Effector memory CD4-positive, alpha-beta T cell (primary cell): ENCODE data around the gene HLA-DQA2.
"Not testable (repeated sequence)": the region's sequence is repeated elsewhere in the genome, so short reads cannot be mapped to it uniquely, and the experiment has no call there.

Experiments used
- DNase-seq, 3 donors: peaks; one replicate each; pipeline ENCODE4 v3.0.0-alpha.2; 2020
- H3K27ac ChIP-seq: 2 replicates; pipeline ENCODE4 v1.7.0; 2013; ENCODE audit warnings: mild to moderate bottlenecking, low read length, moderate library complexity; ENCODE audit not compliant: insufficient read depth, poor library complexity, severe bottlenecking
- H3K27me3 ChIP-seq: replicated peaks from 2 replicates; pipeline ENCODE4 v1.7.0; 2013; ENCODE audit warnings: mild to moderate bottlenecking, low read length; ENCODE audit not compliant: insufficient read depth, control insufficient read depth, poor library complexity, severe bottlenecking
- H3K36me3 ChIP-seq: 2 replicates; pipeline ENCODE4 v1.7.0; 2013; ENCODE audit warnings: mild to moderate bottlenecking, low read length, moderate library complexity; ENCODE audit not compliant: control insufficient read depth, insufficient read depth
- H3K4me1 ChIP-seq: 2 replicates; pipeline ENCODE4 v1.7.0; 2013; ENCODE audit warnings: low read length, mild to moderate bottlenecking; ENCODE audit not compliant: control insufficient read depth, insufficient read depth, poor library complexity, severe bottlenecking
- H3K4me3 ChIP-seq: 2 replicates; pipeline ENCODE4 v1.7.0; 2013; ENCODE audit warnings: low read length, low read depth, mild to moderate bottlenecking; ENCODE audit not compliant: insufficient read depth, poor library complexity, severe bottlenecking
- H3K9me3 ChIP-seq: 2 replicates; pipeline ENCODE4 v1.7.0; 2013; ENCODE audit warnings: mild to moderate bottlenecking, low read length, moderate library complexity; ENCODE audit not compliant: control insufficient read depth

The HLA-DQA2 gene

DNA sequence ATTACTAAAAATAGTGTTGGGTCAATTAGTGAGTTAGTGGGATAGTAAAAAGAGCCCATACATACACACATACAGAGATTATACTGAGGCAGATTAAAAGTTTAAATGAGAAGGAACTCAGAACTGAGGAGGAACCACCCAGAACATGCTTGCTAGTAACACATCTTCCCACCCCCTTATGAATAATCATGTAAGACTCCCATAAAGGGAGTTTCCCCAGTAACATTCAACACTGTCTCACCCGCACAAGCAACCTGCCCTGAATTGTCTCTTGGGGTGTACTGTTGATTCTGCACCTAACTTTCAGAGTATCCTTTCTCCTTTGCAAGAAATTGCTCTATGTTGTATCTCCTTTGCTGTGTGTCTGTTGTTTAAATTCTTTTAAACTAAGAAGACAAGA is 33.2 kb downstream of the HLA-DQA2 start:
- Histone ChIP-seq H3K27me3 (peaks cover 10% of the 10 kb centered on the region), H3K36me3 (no peaks in the 10 kb centered on the region), H3K4me3 (no peak overlapping the region), H3K27ac (no peak overlapping the region), H3K9me3 (no peaks in the 10 kb centered on the region), H3K4me1 (no peaks in the 10 kb centered on the region)
- no peak for DNase-seq

DNA sequence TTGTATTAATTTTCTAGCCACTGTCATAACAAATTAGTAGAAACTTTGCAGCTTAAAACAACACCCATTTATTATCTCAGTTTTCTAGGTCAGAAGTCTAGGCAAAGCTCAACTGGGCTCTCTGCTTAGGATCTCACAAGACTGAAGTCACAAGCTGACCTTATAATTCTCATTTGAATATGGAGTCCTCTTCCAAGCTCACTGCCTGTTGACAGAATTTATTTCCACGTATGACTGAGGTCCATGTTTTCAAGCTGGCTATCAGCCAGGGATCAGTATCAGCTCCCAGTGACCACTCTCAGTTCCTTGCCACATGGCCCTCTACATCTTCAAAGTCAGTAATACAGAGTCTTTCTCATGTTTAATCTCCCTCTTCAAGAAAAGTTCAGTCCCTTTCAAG is 33.9 kb downstream of the HLA-DQA2 start:
- DNase-seq = no peak
- Histone ChIP-seq H3K36me3 (no peaks in the 10 kb centered on the region), H3K27ac (no peak overlapping the region), H3K27me3 (peaks cover 10% of the 10 kb centered on the region), H3K4me1 (no peaks in the 10 kb centered on the region), H3K4me3 (no peak overlapping the region), H3K9me3 (no peaks in the 10 kb centered on the region)

DNA sequence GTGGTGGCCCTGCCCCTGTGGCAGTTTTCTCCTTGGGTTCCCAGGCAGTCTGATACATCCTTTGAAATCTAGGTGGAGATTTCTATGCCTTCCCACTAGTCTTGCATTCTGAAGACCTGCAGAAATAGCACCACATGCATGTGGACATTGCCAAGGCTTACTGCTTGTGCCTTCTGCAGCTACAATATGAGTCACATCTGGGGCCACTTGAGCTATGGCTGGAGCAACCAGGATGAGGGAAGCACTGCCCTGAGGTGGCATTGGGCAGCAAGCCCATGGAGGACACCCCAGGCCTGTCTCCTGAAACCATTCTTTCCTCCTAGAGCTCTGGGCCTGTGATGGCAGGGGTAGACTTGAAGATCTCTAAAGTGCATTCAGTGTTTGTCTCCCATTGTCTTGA is 37.8 kb downstream of the HLA-DQA2 start:
- H3K9me3 ChIP-seq = no peaks in the 10 kb centered on the region
- H3K4me3 ChIP-seq = no peak overlapping the region
- H3K36me3 ChIP-seq = no peaks in the 10 kb centered on the region
- H3K4me1 ChIP-seq = no peaks in the 10 kb centered on the region
- H3K27me3 ChIP-seq = no peaks in the 10 kb centered on the region
- DNase-seq = no peak
- H3K27ac ChIP-seq = no peak overlapping the region

DNA sequence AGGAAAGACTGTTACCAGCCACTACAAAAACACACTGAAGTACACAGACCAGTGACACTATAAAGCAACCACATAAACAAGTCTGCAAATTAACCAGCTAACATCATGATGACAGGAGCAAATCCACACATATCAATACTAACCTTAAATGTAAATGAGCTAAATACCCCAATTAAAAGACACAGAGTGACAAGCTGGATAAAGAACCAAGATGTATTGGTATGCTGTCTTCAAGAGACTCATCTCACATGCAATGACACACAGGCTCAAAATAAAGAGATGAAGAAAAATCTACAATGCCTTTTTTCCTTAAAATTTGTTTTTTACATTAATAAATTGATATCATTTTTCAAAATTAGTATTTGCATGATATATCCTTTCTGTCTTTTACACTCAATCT is 41.7 kb downstream of the HLA-DQA2 start:
- not testable (repeated sequence) for H3K27me3 ChIP-seq, H3K4me1 ChIP-seq, H3K27ac ChIP-seq, H3K9me3 ChIP-seq, DNase-seq, H3K4me3 ChIP-seq, H3K36me3 ChIP-seq

DNA sequence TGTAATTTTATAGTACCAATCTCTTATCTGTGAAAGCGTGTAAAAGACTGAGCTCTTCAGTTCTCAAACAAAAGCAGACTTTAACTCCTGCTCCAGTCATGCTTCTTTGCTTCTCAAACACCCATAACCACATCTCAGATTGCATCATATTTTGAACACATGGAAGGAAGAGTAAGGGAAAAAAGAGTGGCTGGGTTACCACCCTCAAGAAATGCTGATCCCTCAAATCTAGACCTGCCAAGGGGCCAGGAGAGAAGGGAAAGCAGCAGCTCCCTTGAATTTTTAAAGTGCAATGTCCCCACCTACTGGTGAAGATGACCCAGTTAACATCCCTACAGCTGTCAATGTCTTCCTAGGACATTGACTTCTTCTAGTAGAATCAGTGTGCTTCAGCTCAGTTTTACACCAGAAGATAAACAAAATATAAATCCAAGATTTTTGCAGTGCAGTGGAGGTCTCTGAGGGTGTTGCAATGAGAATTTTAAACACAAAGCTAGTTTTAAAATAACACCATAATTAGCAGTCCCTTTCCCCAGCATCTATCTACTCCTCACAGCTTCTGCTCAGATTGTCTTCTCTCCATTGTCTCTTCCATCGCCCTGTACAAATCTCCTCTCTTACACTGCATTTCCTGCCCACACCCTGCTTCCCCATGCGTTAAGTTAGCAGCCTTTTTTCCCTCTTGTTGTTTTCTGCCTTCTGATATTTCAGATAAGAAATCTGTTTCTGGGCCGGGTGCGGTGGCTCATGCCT is 44.8 kb downstream of the HLA-DQA2 start:
- peak in 1 of 3 donors; percentile 5 for DNase-seq
- no peaks in the 10 kb centered on the region for H3K4me1 ChIP-seq
- H3K9me3 ChIP-seq = no peaks in the 10 kb centered on the region
- no peak overlapping the region for H3K27ac ChIP-seq
- H3K4me3 ChIP-seq = no peak overlapping the region
- H3K27me3 ChIP-seq = no peaks in the 10 kb centered on the region
- H3K36me3 ChIP-seq = no peaks in the 10 kb centered on the region

DNA sequence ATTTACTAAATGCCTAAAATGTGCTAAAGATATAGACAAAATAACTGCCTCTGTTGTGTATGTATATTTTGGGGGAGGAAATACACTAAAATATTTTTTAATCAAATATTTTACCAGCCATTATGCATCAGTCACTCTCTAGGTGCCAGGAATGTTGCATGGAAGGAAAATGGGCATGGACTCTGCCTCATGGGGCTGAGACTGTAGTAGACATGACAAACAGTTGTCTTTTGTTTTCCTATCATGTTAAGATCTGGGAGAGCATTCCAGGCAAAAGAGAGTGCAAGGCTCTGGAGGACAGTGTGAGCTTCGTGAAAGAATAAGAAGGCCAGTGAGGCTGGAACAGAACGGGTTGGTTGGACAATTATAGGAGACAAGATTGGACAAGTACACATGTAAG is 49.1 kb downstream of the HLA-DQA2 start:
- Histone ChIP-seq H3K4me3 (no peak overlapping the region), H3K27me3 (peaks cover 3% of the 10 kb centered on the region), H3K36me3 (no peaks in the 10 kb centered on the region), H3K9me3 (no peaks in the 10 kb centered on the region), H3K27ac (no peak overlapping the region), H3K4me1 (no peaks in the 10 kb centered on the region)
- no peak for DNase-seq

DNA sequence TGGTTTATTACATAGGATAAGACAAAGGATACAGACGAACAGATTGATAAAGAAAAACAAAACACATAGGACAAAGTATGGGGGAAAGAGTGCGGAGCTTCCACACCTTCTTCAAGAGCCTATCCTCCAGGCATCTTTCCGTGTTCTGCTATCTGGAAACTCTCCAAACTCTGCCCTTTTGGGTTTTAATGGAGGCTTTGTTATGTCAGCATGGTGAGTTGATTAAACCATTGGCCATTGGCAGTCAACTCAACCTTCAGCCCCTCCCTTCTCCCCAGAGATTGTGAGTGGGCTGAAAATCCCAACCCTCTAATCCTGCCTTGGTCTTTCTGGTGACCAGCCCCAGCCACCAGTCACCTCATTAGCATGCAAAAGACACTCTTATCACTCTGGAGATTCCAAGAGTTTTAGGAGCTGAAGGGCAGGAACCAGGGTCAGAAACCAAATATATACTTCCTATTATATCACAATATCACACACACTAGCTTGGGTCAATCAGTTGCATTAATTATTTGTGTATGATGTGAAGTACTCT is 51.8 kb downstream of the HLA-DQA2 start:
- DNase-seq = no peak
- H3K27me3 ChIP-seq = peaks cover 3% of the 10 kb centered on the region

DNA sequence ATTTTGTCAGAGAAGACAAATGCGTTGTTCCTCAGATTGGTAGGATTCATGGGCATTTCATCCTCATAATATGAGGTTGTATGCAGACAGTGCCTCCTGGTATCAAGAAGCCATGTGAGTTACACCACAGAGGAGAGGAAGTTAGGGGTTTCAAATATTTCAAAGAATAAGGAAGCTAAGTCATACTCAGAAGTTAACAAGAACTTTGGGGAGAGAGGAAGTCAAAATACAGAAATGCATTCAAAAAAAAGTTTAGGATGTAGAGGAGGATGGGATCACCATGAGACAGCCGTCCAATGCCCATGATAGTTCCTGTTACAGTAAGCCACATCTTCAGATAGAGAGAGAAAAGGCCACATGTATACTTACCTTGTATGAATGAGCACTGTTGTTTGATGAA is 53.3 kb downstream of the HLA-DQA2 start:
- DNase-seq = no peak
- H3K36me3 ChIP-seq = no peaks in the 10 kb centered on the region
- no peak overlapping the region for H3K27ac ChIP-seq
- H3K4me1 ChIP-seq = no peaks in the 10 kb centered on the region
- no peaks in the 10 kb centered on the region for H3K9me3 ChIP-seq
- H3K4me3 ChIP-seq = no peak overlapping the region
- peaks cover 3% of the 10 kb centered on the region for H3K27me3 ChIP-seq

More for the DNA sequence above, 51.8 kb downstream of the HLA-DQA2 start:
- no peaks in the 10 kb centered on the region for H3K36me3 ChIP-seq
- H3K27ac ChIP-seq = no peak overlapping the region
- no peak overlapping the region for H3K4me3 ChIP-seq
- no peaks in the 10 kb centered on the region for H3K9me3 ChIP-seq
- no peaks in the 10 kb centered on the region for H3K4me1 ChIP-seq
